ENCODE data around the gene FAR2. TPM values are rescaled to one million over a fixed set of nuclear protein-coding genes. Genes with fewer than 3 reads are reported as not detected.
A peak's percentile ranks its signal among the peaks of the same experiment; 100 is the strongest.

Gene FAR2
- total RNA-seq, 4 donors from 2014 or later: 0.62 to 4.1 (median 2.6) TPM

GRCh38 chr12:29238822-29239291 lies 89.8 kb downstream of the FAR2 start:
- H3K4me3 ChIP-seq: no peak overlapping the region
- ATAC-seq: no peak
- no peaks in the 10 kb centered on the region for H3K9me3 ChIP-seq
- in situ Hi-C loops (cut with MboI; ENCODE audit: low sequenced_read_pairs in 4 of 4): no loop called here
- H3K4me1 ChIP-seq: peaks cover 3 to 8% of the 10 kb centered on the region in 2 donors
- no peaks in the 10 kb centered on the region for H3K36me3 ChIP-seq
- intact Hi-C loops (cut with DNase I; ENCODE audit: low total_unique reads): no loop called here
- no peak overlapping the region for H3K27ac ChIP-seq
- no peaks in the 10 kb centered on the region for H3K27me3 ChIP-seq
- TF ChIP-seq POLR2A (IDR thresholded peaks at IDR 0.05): no peak
- TF ChIP-seq, protein P1, sequence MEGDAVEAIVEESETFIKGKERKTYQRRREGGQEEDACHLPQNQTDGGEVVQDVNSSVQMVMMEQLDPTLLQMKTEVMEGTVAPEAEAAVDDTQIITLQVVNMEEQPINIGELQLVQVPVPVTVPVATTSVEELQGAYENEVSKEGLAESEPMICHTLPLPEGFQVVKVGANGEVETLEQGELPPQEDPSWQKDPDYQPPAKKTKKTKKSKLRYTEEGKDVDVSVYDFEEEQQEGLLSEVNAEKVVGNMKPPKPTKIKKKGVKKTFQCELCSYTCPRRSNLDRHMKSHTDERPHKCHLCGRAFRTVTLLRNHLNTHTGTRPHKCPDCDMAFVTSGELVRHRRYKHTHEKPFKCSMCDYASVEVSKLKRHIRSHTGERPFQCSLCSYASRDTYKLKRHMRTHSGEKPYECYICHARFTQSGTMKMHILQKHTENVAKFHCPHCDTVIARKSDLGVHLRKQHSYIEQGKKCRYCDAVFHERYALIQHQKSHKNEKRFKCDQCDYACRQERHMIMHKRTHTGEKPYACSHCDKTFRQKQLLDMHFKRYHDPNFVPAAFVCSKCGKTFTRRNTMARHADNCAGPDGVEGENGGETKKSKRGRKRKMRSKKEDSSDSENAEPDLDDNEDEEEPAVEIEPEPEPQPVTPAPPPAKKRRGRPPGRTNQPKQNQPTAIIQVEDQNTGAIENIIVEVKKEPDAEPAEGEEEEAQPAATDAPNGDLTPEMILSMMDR (IDR thresholded peaks at IDR 0.05 in 4 of 5, conservative IDR thresholded peaks at IDR 0.05 in 1 of 5): no peak
- no peak for DNase-seq

GRCh38 chr12:29239336-29239735 lies 90.3 kb downstream of the FAR2 start:
- peaks cover 3 to 8% of the 10 kb centered on the region in 2 donors for H3K4me1 ChIP-seq

DNA sequence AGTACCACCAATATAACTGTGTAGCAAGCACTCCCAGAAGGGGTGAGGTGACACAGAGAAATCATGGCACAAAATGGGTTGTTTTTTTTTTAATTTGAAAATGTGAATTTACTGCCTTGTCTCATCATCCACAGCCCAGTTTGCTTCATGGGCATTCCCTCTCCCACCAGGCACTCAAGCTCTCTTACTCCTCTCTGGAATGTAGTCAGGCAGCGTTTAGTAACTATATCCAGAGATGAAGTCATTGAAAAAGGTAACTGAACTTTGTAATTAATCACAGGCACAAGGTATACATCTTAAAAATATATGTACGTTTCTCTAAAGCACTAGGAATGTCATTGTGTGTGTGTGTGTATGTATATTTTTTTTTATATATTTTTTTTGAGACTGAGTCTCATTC lies 91.4 kb downstream of the FAR2 start:
- DNase-seq (no peak), ATAC-seq (no peak)
- no peak overlapping the region for H3K4me3 ChIP-seq
- no peak overlapping the region for H3K27ac ChIP-seq
- intact Hi-C loops (cut with DNase I; ENCODE audit: low total_unique reads): no loop called here
- TF ChIP-seq, protein P1 (IDR thresholded peaks at IDR 0.05 in 4 of 5, conservative IDR thresholded peaks at IDR 0.05 in 1 of 5): no peak
- TF ChIP-seq POLR2A (IDR thresholded peaks at IDR 0.05): no peak
- in situ Hi-C loops (cut with MboI; ENCODE audit: low sequenced_read_pairs in 4 of 4): no loop called here
- H3K9me3 ChIP-seq: no peaks in the 10 kb centered on the region
- H3K36me3 ChIP-seq: no peaks in the 10 kb centered on the region
- H3K27me3 ChIP-seq: no peaks in the 10 kb centered on the region
- H3K4me1 ChIP-seq: peaks cover 3 to 8% of the 10 kb centered on the region in 2 donors

More at GRCh38 chr12:29239336-29239735, 90.3 kb downstream of the FAR2 start:
- DNase-seq (no peak), ATAC-seq (no peak)
- Histone ChIP-seq H3K9me3 (no peaks in the 10 kb centered on the region), H3K4me3 (no peak overlapping the region), H3K36me3 (no peaks in the 10 kb centered on the region), H3K27ac (no peak overlapping the region), H3K27me3 (no peaks in the 10 kb centered on the region)
- TF ChIP-seq, protein P1 (IDR thresholded peaks at IDR 0.05 in 4 of 5, conservative IDR thresholded peaks at IDR 0.05 in 1 of 5): no peak
- TF ChIP-seq POLR2A (IDR thresholded peaks at IDR 0.05): no peak
- in situ Hi-C loops (cut with MboI; ENCODE audit: low sequenced_read_pairs in 4 of 4): no loop called here
- intact Hi-C loops (cut with DNase I; ENCODE audit: low total_unique reads): no loop called here

GRCh38 chr12:29241821-29242591 lies 92.9 kb downstream of the FAR2 start:
- Histone ChIP-seq H3K4me3 (no peak overlapping the region), H3K9me3 (no peaks in the 10 kb centered on the region), H3K27ac (peak overlapping the region; percentile 8 to 49 (median 37)), H3K36me3 (no peaks in the 10 kb centered on the region), H3K4me1 (peaks cover 3 to 8% of the 10 kb centered on the region in 2 donors), H3K27me3 (no peaks in the 10 kb centered on the region)
- in situ Hi-C loops (cut with MboI; ENCODE audit: low sequenced_read_pairs in 4 of 4): no loop called here
- peak in 1 of 2 donors; percentile 33 for DNase-seq
- intact Hi-C loops (cut with DNase I; ENCODE audit: low total_unique reads): no loop called here
- TF ChIP-seq, protein P1 (IDR thresholded peaks at IDR 0.05 in 4 of 5, conservative IDR thresholded peaks at IDR 0.05 in 1 of 5): no peak
- no peak for TF ChIP-seq POLR2A (IDR thresholded peaks at IDR 0.05)
- peak; percentile 75 to 83 for ATAC-seq

All from gastrocnemius medialis (tissue), 4 donors.